Liver (tissue), 9 donors: ENCODE results near the gene RASEF. TPM values are rescaled to one million over a fixed set of nuclear protein-coding genes. Genes with fewer than 3 reads are reported as not detected.

Experiments used
- DNase-seq: peaks from one replicate; pipeline ENCODE4 v3.0.0-alpha.2; 2017; ENCODE audit warnings: low spot score
- H3K27ac ChIP-seq, 2 donors: one replicate each; pipeline ENCODE4 v1.7.0; 2013; ENCODE audit warnings: inconsistent platforms in 2 of 2, low read length in 2 of 2, control low read depth in 1 of 2, low read depth in 1 of 2, mild to moderate bottlenecking in 1 of 2
- H3K27me3 ChIP-seq, 4 donors: one replicate each; pipeline versions ENCODE4 v1.6.1 to v1.7.0; 2013; ENCODE audit warnings: low read length in 3 of 4, inconsistent platforms in 1 of 4, mild to moderate bottlenecking in 1 of 4, moderate library complexity in 1 of 4; ENCODE audit not compliant: control insufficient read depth in 4 of 4, insufficient read depth in 4 of 4
- H3K36me3 ChIP-seq, 4 donors: one replicate each; pipeline versions ENCODE4 v1.6.1 to v1.7.0; 2013; ENCODE audit warnings: low read length in 3 of 4, mild to moderate bottlenecking in 3 of 4, low read depth in 1 of 4, moderate library complexity in 1 of 4; ENCODE audit not compliant: control insufficient read depth in 4 of 4, insufficient read depth in 3 of 4
- H3K4me1 ChIP-seq, 4 donors: one replicate each; pipeline versions ENCODE4 v1.6.1 to v1.7.0; 2013; ENCODE audit warnings: low read length in 3 of 4, mild to moderate bottlenecking in 3 of 4, moderate library complexity in 1 of 4; ENCODE audit not compliant: control insufficient read depth in 4 of 4, insufficient read depth in 4 of 4
- H3K4me3 ChIP-seq, 3 donors: one replicate each; pipeline versions ENCODE4 v1.6.1 to v1.7.0; 2013; ENCODE audit warnings: low read length in 3 of 3, control low read depth in 1 of 3, low read depth in 1 of 3, mild to moderate bottlenecking in 1 of 3
- H3K9ac ChIP-seq, 2 donors: one replicate each; pipeline ENCODE4 v1.7.0; 2013; ENCODE audit warnings: low read length in 2 of 2, mild to moderate bottlenecking in 2 of 2, moderate library complexity in 2 of 2, control low read depth in 1 of 2, low read depth in 1 of 2
- H3K9me3 ChIP-seq, 4 donors: one replicate each; pipeline versions ENCODE4 v1.6.1 to v1.7.0; 2013; ENCODE audit warnings: low read length in 3 of 4; ENCODE audit not compliant: control insufficient read depth in 4 of 4
- EGR1 ChIP-seq, 2 donors: IDR thresholded peaks; 2 replicates each; pipeline ENCODE4 v1.6.1; 2016 to 2018; ENCODE audit warnings: antibody characterized with exemption in 2 of 2, low read depth in 2 of 2
- FOXA1 ChIP-seq: IDR thresholded peaks from 2 replicates; pipeline ENCODE4 v1.6.1; 2016; ENCODE audit warnings: antibody characterized with exemption
- FOXA2 ChIP-seq: IDR thresholded peaks from 2 replicates; pipeline ENCODE4 v1.6.1; 2016; ENCODE audit warnings: antibody characterized with exemption
- GABPA ChIP-seq, 2 donors: IDR thresholded peaks in 1 of 2; conservative IDR thresholded peaks in 1 of 2; 2 replicates each; pipeline ENCODE4 v1.6.1; 2016; ENCODE audit warnings: antibody characterized with exemption in 2 of 2, mild to moderate bottlenecking in 1 of 2, moderate library complexity in 1 of 2
- HNF4G ChIP-seq: IDR thresholded peaks from 2 replicates; pipeline ENCODE4 v1.6.1; 2016; ENCODE audit warnings: antibody characterized with exemption
- JUND ChIP-seq, 2 donors: IDR thresholded peaks; 2 replicates each; pipeline ENCODE4 v1.6.1; 2016; ENCODE audit warnings: antibody characterized with exemption in 2 of 2
- NR2F2 ChIP-seq: IDR thresholded peaks from 2 replicates; pipeline ENCODE4 v1.6.1; 2016; ENCODE audit warnings: antibody characterized with exemption
- RAD21 ChIP-seq, 2 donors: IDR thresholded peaks; 2 replicates each; pipeline ENCODE4 v1.6.1; 2016; ENCODE audit warnings: antibody characterized with exemption in 2 of 2, mild to moderate bottlenecking in 2 of 2
- SP1 ChIP-seq: IDR thresholded peaks from 2 replicates; pipeline ENCODE4 v1.6.1; 2018; ENCODE audit warnings: antibody characterized with exemption, mild to moderate bottlenecking
- YY1 ChIP-seq: IDR thresholded peaks from 2 replicates; pipeline ENCODE4 v1.6.1; 2016; ENCODE audit warnings: antibody characterized with exemption, mild to moderate bottlenecking
- ZBTB33 ChIP-seq: IDR thresholded peaks from 2 replicates; pipeline ENCODE4 v1.6.1; 2016; ENCODE audit warnings: antibody characterized with exemption
- WGBS: extraction: QIAGEN DNeasy Blood & Tissue Kit; methylation state at CpG from one replicate; pipeline ENCODE4 v1.1.7; 2013; 5-methylcytosine and 5-hydroxymethylcytosine counted together
- polyA plus RNA-seq, 2 donors: library from polyadenylated mRNA; stranded (reverse) in 1 of 2; unstranded in 1 of 2; fragments of 200-250 nt in 1 of 2; fragments of >200 nt in 1 of 2; fragmentation: Nextera tagmentation in 1 of 2; extraction: Ambion mirVana in 1 of 2; gene quantifications; one replicate each; pipeline versions ENCODE4 v1.2.1 to v1.2.3, GENCODE V29; 2013 to 2015
- total RNA-seq, 2 donors: library from RNA; depleted of rRNA; stranded (reverse); fragments of >200 nt; gene quantifications; one replicate each; pipeline ENCODE4 v1.2.3, GENCODE V29; 2014
- TF ChIP-seq, protein P1 (sequence below): IDR thresholded peaks from 2 replicates; pipeline ENCODE4 v1.6.1; 2016; ENCODE audit warnings: antibody characterized with exemption, mild to moderate bottlenecking
- donor health status: healthy.
- donor health status: healthy.
- donor health status: healthy.
- donor health status: healthy.
- donor health status: healthy.

RASEF gene
- total and polyA plus RNA-seq, 4 donors: 0.14 to 1.5 (median 0.39) TPM

- TF ChIP-seq ZBTB33 (no peak), FOXA2 (no peak), HNF4G (no peak), EGR1 (IDR thresholded peaks at IDR 0.05; ENCODE audit: low read depth in 2 of 2) (no peak), FOXA1 (no peak)
- TF ChIP-seq, protein P1, sequence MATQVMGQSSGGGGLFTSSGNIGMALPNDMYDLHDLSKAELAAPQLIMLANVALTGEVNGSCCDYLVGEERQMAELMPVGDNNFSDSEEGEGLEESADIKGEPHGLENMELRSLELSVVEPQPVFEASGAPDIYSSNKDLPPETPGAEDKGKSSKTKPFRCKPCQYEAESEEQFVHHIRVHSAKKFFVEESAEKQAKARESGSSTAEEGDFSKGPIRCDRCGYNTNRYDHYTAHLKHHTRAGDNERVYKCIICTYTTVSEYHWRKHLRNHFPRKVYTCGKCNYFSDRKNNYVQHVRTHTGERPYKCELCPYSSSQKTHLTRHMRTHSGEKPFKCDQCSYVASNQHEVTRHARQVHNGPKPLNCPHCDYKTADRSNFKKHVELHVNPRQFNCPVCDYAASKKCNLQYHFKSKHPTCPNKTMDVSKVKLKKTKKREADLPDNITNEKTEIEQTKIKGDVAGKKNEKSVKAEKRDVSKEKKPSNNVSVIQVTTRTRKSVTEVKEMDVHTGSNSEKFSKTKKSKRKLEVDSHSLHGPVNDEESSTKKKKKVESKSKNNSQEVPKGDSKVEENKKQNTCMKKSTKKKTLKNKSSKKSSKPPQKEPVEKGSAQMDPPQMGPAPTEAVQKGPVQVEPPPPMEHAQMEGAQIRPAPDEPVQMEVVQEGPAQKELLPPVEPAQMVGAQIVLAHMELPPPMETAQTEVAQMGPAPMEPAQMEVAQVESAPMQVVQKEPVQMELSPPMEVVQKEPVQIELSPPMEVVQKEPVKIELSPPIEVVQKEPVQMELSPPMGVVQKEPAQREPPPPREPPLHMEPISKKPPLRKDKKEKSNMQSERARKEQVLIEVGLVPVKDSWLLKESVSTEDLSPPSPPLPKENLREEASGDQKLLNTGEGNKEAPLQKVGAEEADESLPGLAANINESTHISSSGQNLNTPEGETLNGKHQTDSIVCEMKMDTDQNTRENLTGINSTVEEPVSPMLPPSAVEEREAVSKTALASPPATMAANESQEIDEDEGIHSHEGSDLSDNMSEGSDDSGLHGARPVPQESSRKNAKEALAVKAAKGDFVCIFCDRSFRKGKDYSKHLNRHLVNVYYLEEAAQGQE: no peak
Measured at GRCh38 chr9:82996941-82997340, 66.0 kb downstream of the RASEF start (continued).

DNA sequence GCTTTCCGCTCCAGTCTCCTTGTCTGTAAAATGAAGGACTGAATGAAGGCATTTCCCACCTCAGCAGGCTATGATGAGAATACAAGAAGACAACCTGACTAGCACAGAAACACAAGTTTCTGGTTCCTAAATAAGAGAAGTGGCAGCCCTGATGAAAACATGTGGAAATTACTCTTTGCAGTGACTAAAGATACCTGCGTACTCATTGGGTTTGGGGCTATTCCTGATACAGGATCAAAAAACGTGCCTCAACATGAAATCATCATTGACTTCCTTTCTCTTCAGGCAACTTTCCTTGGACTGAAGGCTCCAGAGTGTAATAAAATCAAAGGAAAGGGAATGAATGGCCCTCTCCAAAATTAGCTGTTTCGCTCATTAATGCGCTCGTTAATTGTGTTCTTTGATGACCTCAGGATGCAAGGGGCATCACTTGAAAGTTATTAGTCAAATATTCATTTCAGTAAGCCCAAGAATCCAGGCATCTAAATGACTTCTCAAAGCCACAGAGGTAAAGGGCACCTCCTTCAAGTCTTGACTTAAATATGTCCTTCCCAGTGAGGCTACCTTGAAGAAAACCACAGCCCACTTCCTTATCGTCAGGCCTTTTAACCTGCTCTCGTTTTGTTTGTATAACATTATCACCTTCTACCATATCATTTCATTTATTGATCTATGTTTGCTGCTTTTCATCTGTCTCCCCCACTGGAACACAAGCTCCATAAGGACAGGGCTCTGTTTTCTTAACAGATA, 68.9 kb downstream of the RASEF start:
- Histone ChIP-seq H3K9ac (no peak overlapping the region), H3K27me3 (no peaks in the 10 kb centered on the region), H3K36me3 (no peaks in the 10 kb centered on the region), H3K9me3 (no peaks in the 10 kb centered on the region), H3K27ac (no peak overlapping the region), H3K4me1 (no peaks in the 10 kb centered on the region), H3K4me3 (no peak overlapping the region)
- no peak for DNase-seq
- WGBS: 80% methylated on average over 8 of the region's 8 CpGs
- TF ChIP-seq ZBTB33 (no peak), NR2F2 (no peak), JUND (IDR thresholded peaks at IDR 0.05) (no peak), FOXA1 (no peak), YY1 (no peak), RAD21 (IDR thresholded peaks at IDR 0.05) (no peak), SP1 (no peak), GABPA (IDR thresholded peaks at IDR 0.05 in 1 of 2, conservative IDR thresholded peaks at IDR 0.05 in 1 of 2) (no peak)
- TF ChIP-seq, protein P1: no peak
